NCI-H748 treated with DMSO at 0.1 percent for 48 hours (cell line): ENCODE measurements around the gene PRAMEF20.

Experiments
- DNase-seq: peaks from one replicate; lab custom pipeline; 2025; lab: John Stamatoyannopoulos, UW

Gene PRAMEF20

DNA sequence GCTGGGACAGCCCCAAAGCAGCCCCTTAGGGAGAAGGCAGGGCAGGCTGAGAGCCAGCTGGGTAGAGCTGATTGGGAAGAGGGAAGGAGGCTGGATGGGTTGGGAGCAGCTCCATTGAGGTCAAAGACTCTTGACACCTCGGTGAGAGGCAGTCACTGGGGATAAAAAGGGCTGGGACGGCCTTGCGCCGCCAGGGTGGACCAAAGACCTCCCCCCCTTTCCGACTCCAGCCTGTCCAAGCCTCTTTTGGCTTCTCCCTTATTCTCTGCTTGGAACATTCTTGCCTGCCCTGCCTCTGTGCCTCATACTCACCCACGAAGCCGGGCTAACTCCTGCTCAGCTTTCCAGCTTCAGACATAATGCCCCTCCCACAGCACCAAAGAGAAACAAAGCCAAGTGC is 52.4 kb downstream of the PRAMEF20 start:
- no peak for DNase-seq

GRCh38 chr1:13465515-13465914 is 55.3 kb downstream of the PRAMEF20 start:
- DNase-seq, result no peak

GRCh38 chr1:13469343-13469742 is 59.1 kb downstream of the PRAMEF20 start:
- peak; percentile 1 for DNase-seq
